Measurements from ENCODE around the gene SFT2D1. TPM values are rescaled to one million over a fixed set of nuclear protein-coding genes. Genes with fewer than 3 reads are reported as not detected.

Gene SFT2D1
- polyA plus RNA-seq, 3 donors, result 48.1 to 166 (median 140) TPM

DNA sequence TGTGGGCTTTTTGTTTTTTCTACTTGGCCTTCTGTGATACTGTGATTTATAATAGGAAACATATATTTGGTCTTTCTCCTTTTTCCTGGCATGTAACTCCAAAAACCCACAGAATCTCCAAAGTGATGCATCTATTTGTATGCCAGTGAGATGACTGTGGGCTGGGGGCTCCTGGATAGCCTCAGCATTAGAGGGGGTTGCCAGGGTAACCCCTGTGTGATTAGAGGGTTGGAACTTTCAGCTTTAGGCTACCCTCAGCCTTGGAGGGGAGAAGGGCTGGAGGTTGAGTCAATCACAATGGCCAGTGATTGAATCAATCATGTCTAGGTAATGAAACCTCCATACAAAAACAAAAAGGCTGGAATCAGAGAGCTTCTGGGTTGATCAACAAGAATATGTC lies 10.6 kb upstream of the SFT2D1 start:
- Mint-ChIP-seq H3K9me3 (peaks cover 0 to 10% (median 2%) of the 10 kb centered on the region in 7 donors), H3K27me3 (ENCODE audit: low read depth in 3 of 3) (no peaks in the 10 kb centered on the region), H3K36me3 (no peaks in the 10 kb centered on the region), H3K4me1 (peaks cover 13% of the 10 kb centered on the region), H3K27ac (peak overlapping the region in 1 of 7 donors; percentile 55), H3K4me3 (no peak overlapping the region)
- no peak overlapping the region for H3K4me3 ChIP-seq (replicated peaks in 1 of 3; ENCODE audit: low read depth in 2 of 3, low read length in 3 of 3)
- no peak for DNase-seq
- no peak overlapping the region for H3K4me2 ChIP-seq (replicated peaks; ENCODE audit: extremely low read depth, low read length, poor library complexity, severe bottlenecking)
- H3K79me2 ChIP-seq (ENCODE audit: insufficient read depth, low read length), result no peaks in the 10 kb centered on the region
- H3K27me3 ChIP-seq (ENCODE audit: control insufficient read depth in 2 of 2, insufficient read depth in 2 of 2, low read length in 2 of 2), result no peaks in the 10 kb centered on the region
- no peaks in the 10 kb centered on the region for H3K9me3 ChIP-seq (replicated peaks in 1 of 2; ENCODE audit: control insufficient read depth in 1 of 2, insufficient read depth in 1 of 2, low read length in 2 of 2)
- intact Hi-C loops (cut with micrococcal nuclease), result no loop called here
- no peaks in the 10 kb centered on the region for H3K36me3 ChIP-seq (replicated peaks in 1 of 2; ENCODE audit: control insufficient read depth in 1 of 2, insufficient read depth in 2 of 2, low read length in 2 of 2)
- TF ChIP-seq, protein P1, sequence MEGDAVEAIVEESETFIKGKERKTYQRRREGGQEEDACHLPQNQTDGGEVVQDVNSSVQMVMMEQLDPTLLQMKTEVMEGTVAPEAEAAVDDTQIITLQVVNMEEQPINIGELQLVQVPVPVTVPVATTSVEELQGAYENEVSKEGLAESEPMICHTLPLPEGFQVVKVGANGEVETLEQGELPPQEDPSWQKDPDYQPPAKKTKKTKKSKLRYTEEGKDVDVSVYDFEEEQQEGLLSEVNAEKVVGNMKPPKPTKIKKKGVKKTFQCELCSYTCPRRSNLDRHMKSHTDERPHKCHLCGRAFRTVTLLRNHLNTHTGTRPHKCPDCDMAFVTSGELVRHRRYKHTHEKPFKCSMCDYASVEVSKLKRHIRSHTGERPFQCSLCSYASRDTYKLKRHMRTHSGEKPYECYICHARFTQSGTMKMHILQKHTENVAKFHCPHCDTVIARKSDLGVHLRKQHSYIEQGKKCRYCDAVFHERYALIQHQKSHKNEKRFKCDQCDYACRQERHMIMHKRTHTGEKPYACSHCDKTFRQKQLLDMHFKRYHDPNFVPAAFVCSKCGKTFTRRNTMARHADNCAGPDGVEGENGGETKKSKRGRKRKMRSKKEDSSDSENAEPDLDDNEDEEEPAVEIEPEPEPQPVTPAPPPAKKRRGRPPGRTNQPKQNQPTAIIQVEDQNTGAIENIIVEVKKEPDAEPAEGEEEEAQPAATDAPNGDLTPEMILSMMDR (IDR thresholded peaks at IDR 0.05), result no peak
- no peak overlapping the region for H3K9ac ChIP-seq (ENCODE audit: insufficient read depth, low read length, poor library complexity, severe bottlenecking)
- peaks cover 4 to 7% of the 10 kb centered on the region in 2 donors for H3K4me1 ChIP-seq (ENCODE audit: control insufficient read depth in 1 of 2, insufficient read depth in 2 of 2, low read length in 2 of 2)
- no peak overlapping the region for H2AFZ ChIP-seq (ENCODE audit: insufficient read depth, low read depth, low read length, poor library complexity, severe bottlenecking)
- H3K27ac ChIP-seq (ENCODE audit: low read depth in 1 of 2, low read length in 2 of 2), result no peak overlapping the region
- no peaks in the 10 kb centered on the region for H4K20me1 ChIP-seq (ENCODE audit: insufficient read depth, low read length)

DNA sequence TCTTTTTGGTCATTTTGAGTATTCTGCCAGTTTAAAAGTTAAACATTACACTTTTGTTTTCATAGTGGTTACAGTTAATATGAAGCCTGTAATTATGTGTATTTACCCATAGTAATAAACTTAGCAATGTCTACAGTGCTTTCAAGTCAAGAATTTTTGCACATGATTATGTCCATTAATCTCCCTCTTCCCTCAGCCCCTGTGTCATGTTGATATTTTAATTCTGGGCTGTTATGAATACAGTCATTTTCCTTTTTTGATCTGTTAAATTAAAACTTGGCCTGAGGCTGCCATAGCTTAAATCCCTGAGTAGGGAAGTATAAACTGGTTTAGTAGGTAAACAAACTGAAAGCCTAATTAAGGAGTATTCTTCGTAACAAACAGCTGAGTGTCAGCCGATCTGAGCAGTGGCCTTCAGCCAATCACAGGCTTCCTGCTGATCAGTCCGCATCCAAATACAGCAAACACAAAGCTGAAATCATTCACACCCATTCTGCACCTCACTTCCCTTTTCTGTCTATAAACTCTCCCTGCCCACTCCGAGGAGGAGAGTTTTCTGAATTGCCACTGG lies 9.5 kb upstream of the SFT2D1 start:
- Histone ChIP-seq H3K4me1 (ENCODE audit: control insufficient read depth in 1 of 2, insufficient read depth in 2 of 2, low read length in 2 of 2) (peaks cover 16 to 17% of the 10 kb centered on the region in 2 donors), H3K27me3 (ENCODE audit: control insufficient read depth in 2 of 2, insufficient read depth in 2 of 2, low read length in 2 of 2) (no peaks in the 10 kb centered on the region), H3K9ac (ENCODE audit: insufficient read depth, low read length, poor library complexity, severe bottlenecking) (no peak overlapping the region), H3K9me3 (replicated peaks in 1 of 2; ENCODE audit: control insufficient read depth in 1 of 2, insufficient read depth in 1 of 2, low read length in 2 of 2) (no peaks in the 10 kb centered on the region), H4K20me1 (ENCODE audit: insufficient read depth, low read length) (no peaks in the 10 kb centered on the region), H3K4me3 (replicated peaks in 1 of 3; ENCODE audit: low read depth in 2 of 3, low read length in 3 of 3) (peak overlapping the region in 1 of 3 experiments; percentile 1), H2AFZ (ENCODE audit: insufficient read depth, low read depth, low read length, poor library complexity, severe bottlenecking) (no peak overlapping the region), H3K36me3 (replicated peaks in 1 of 2; ENCODE audit: control insufficient read depth in 1 of 2, insufficient read depth in 2 of 2, low read length in 2 of 2) (no peaks in the 10 kb centered on the region), H3K27ac (ENCODE audit: low read depth in 1 of 2, low read length in 2 of 2) (no peak overlapping the region), H3K4me2 (replicated peaks; ENCODE audit: extremely low read depth, low read length, poor library complexity, severe bottlenecking) (peak overlapping the region; percentile 37), H3K79me2 (ENCODE audit: insufficient read depth, low read length) (no peaks in the 10 kb centered on the region)
- Mint-ChIP-seq H3K4me3 (peak overlapping the region in 1 of 2 donors; percentile 39), H3K27ac (peak overlapping the region in 3 of 7 donors; percentile 25 to 62 (median 26)), H3K27me3 (ENCODE audit: low read depth in 3 of 3) (no peaks in the 10 kb centered on the region), H3K9me3 (peaks cover 0 to 10% (median 2%) of the 10 kb centered on the region in 7 donors), H3K4me1 (peaks cover 23% of the 10 kb centered on the region), H3K36me3 (no peaks in the 10 kb centered on the region)
- DNase-seq, result peak; percentile 63 to 79 (median 70)
- 0% methylated on average over 3 of the region's 4 CpGs for WGBS (ENCODE audit: insufficient coverage)
- intact Hi-C loops (cut with micrococcal nuclease), result no loop called here
- TF ChIP-seq, protein P1 (IDR thresholded peaks at IDR 0.05), result no peak

All from CD14-positive monocyte (primary cell).